Tibial nerve (tissue), 4 donors: ENCODE results near the gene DEPP1. TPM values are rescaled to one million over a fixed set of nuclear protein-coding genes. Genes with fewer than 3 reads are reported as not detected.
A peak's percentile ranks its signal among the peaks of the same experiment; 100 is the strongest.

ENCODE experiments used
- DNase-seq, 2 donors: peaks; one replicate each; pipeline ENCODE4 v3.0.0-alpha.2; 2019; ENCODE audit warnings: low spot score in 2 of 2
- H3K27ac ChIP-seq, 4 donors: fragments of 200-600 bp; sonication (generic) in 3 of 4; one replicate each; pipeline ENCODE4 v1.5.1; 2017 to 2019; ENCODE audit warnings: mild to moderate bottlenecking in 1 of 4
- H3K27me3 ChIP-seq, 2 donors: fragments of 200-600 bp; sonication (generic) in 1 of 2; one replicate each; pipeline versions ENCODE4 v1.5.1 to v1.6.0; 2017 to 2019
- H3K36me3 ChIP-seq, 3 donors: fragments of 200-600 bp; sonication (generic); one replicate each; pipeline ENCODE4 v1.5.1; 2018 to 2019
- H3K4me1 ChIP-seq, 4 donors: fragments of 200-600 bp; sonication (generic) in 3 of 4; one replicate each; pipeline ENCODE4 v1.5.1; 2017 to 2019
- H3K4me3 ChIP-seq, 4 donors: fragments of 200-600 bp; sonication (generic) in 3 of 4; one replicate each; pipeline ENCODE4 v1.5.1; 2017 to 2019; ENCODE audit warnings: mild to moderate bottlenecking in 1 of 4, moderate library complexity in 1 of 4
- H3K9me3 ChIP-seq, 4 donors: fragments of 200-600 bp; sonication (generic) in 3 of 4; one replicate each; pipeline ENCODE4 v1.5.1; 2017 to 2019
- EP300 ChIP-seq, 2 donors: sonication (generic); formaldehyde crosslinking; IDR thresholded peaks; one replicate each; pipeline ENCODE4 v1.6.1; 2017; ENCODE audit warnings: antibody characterized with exemption in 2 of 2, mild to moderate bottlenecking in 1 of 2
- POLR2A ChIP-seq, 2 donors: fragments of 450-650 bp; IDR thresholded peaks; one replicate each; pipeline ENCODE4 v1.6.1; 2017; ENCODE audit warnings: antibody characterized with exemption in 2 of 2, mild to moderate bottlenecking in 2 of 2, moderate library complexity in 2 of 2
- WGBS, 2 donors: methylation state at CpG; one replicate each; pipeline ENCODE4 v1.1.5; 2018; 5-methylcytosine and 5-hydroxymethylcytosine counted together
- total RNA-seq, 4 donors: library from RNA; depleted of rRNA; stranded (reverse); fragments of >200 nt; gene quantifications; one replicate each; pipeline ENCODE4 v1.1.0, GENCODE V29; 2016
- TF ChIP-seq, protein P1 (sequence below), 5 experiments: fragments of 200-600 bp in 3 of 5; fragments of 450-650 bp in 2 of 5; sonication (generic) in 3 of 5; IDR thresholded peaks; one replicate each; pipeline ENCODE4 v1.5.1; 2016 to 2019; ENCODE audit warnings: antibody characterized with exemption in 5 of 5, mild to moderate bottlenecking in 3 of 5, moderate library complexity in 2 of 5

DEPP1 gene
- total RNA-seq, 4 donors from 2014 or later = 530 to 1,439 (median 798) TPM

DNA sequence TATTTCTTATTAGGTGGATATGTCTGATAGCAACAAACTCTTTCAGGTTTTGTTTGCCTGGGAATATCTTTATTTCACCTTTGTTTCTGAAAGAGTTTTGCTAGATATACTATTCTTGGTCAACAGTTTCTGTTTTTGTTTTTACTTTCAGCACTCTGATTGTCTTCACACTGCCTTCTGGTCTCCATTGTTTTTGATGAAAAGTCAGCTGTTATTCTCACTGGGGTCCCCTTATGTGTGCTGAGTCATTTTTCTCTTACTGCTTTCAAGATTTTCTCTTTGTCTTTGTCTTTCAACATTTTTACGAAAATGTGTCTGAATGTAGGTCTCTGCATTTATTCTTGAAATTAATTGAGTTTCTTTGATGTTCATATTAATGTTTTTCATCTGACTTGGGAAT lies 34.3 kb downstream of the DEPP1 start:
- no peak for DNase-seq
- Histone ChIP-seq H3K27ac (no peak overlapping the region), H3K4me3 (no peak overlapping the region), H3K9me3 (peaks cover 0 to 9% (median 0%) of the 10 kb centered on the region in 4 donors), H3K36me3 (no peaks in the 10 kb centered on the region), H3K4me1 (peaks cover 0 to 23% (median 9%) of the 10 kb centered on the region in 4 donors), H3K27me3 (no peaks in the 10 kb centered on the region)
- TF ChIP-seq POLR2A (IDR thresholded peaks at IDR 0.05) (no peak), EP300 (IDR thresholded peaks at IDR 0.05) (no peak)
- TF ChIP-seq, protein P1, sequence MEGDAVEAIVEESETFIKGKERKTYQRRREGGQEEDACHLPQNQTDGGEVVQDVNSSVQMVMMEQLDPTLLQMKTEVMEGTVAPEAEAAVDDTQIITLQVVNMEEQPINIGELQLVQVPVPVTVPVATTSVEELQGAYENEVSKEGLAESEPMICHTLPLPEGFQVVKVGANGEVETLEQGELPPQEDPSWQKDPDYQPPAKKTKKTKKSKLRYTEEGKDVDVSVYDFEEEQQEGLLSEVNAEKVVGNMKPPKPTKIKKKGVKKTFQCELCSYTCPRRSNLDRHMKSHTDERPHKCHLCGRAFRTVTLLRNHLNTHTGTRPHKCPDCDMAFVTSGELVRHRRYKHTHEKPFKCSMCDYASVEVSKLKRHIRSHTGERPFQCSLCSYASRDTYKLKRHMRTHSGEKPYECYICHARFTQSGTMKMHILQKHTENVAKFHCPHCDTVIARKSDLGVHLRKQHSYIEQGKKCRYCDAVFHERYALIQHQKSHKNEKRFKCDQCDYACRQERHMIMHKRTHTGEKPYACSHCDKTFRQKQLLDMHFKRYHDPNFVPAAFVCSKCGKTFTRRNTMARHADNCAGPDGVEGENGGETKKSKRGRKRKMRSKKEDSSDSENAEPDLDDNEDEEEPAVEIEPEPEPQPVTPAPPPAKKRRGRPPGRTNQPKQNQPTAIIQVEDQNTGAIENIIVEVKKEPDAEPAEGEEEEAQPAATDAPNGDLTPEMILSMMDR (IDR thresholded peaks at IDR 0.05) = no peak
- 56 to 93% methylated on average over 1 of the region's 1 CpG for WGBS, 2 donors

DNA sequence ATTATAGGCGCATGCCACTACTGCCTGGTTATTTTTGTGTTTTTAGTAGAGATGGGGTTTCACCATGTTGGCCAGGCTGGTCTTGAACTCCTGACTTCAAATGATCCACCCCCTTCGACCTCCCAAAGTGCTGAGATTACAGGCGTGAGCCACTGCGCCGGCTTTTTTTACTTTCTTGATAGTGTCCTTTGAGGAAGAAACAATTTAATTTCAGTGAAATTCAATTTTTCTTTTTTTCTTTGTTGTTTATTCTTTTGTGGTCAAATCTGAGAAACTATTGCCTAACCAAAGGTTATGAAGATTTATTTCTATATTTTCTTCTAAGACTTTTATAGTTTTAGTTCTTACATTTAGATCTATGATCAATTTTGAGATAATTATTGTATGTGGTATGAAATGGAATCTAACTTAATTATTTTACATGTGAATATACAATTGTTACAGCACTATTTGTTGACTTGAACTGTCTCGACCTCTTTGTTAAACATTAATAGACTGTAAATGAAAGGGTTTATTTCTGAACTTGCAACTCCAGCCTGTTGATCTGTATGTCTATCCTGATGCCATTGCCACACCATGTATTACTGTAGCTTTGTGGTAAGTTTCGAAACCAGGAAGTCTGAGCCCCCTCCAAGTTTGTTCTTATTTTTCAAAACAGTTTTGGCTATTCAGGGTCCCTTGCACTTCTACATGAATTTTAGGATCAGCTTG lies 38.8 kb downstream of the DEPP1 start:
- no peak overlapping the region for H3K4me3 ChIP-seq
- no peaks in the 10 kb centered on the region for H3K27me3 ChIP-seq
- H3K36me3 ChIP-seq = no peaks in the 10 kb centered on the region
- 85 to 94% methylated on average over 7 of the region's 7 CpGs for WGBS, 2 donors
- H3K27ac ChIP-seq = no peak overlapping the region
- DNase-seq = no peak
- H3K4me1 ChIP-seq = peaks cover 0 to 30% (median 26%) of the 10 kb centered on the region in 4 donors
- H3K9me3 ChIP-seq = peaks cover 0 to 9% (median 0%) of the 10 kb centered on the region in 4 donors
- TF ChIP-seq POLR2A (IDR thresholded peaks at IDR 0.05) (no peak), EP300 (IDR thresholded peaks at IDR 0.05) (peak in 1 of 2 donors; percentile 29)
- TF ChIP-seq, protein P1 (IDR thresholded peaks at IDR 0.05) = no peak

DNA sequence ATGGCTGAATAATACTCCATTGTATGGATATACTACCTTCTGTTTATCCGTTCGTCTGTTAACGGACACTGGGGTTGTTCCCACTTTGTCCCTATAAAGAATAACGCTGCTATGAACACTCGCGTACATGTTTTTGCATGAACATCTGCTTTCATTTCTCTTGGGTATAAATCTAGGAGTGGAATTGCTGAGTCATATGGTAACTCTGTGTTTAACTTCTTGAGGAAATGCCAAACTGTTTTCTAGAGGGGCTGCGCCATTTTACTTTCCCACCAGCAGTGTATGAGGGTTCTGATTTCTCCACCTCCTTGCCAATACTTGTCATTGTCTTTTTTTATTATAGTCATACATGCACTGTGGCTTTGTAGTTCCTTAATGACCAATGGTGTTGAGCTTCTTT lies 39.7 kb downstream of the DEPP1 start:
- H3K4me3 ChIP-seq = no peak overlapping the region
- WGBS, 2 donors = 67 to 75% methylated on average over 7 of the region's 7 CpGs
- peaks cover 0 to under 1% (median 0%) of the 10 kb centered on the region in 4 donors for H3K9me3 ChIP-seq
- no peak overlapping the region for H3K27ac ChIP-seq
- TF ChIP-seq, protein P1 (IDR thresholded peaks at IDR 0.05) = no peak
- TF ChIP-seq EP300 (IDR thresholded peaks at IDR 0.05) (no peak), POLR2A (IDR thresholded peaks at IDR 0.05) (no peak)
- H3K36me3 ChIP-seq = no peaks in the 10 kb centered on the region
- no peak for DNase-seq
- H3K4me1 ChIP-seq = peaks cover 0 to 39% (median 35%) of the 10 kb centered on the region in 4 donors
- no peaks in the 10 kb centered on the region for H3K27me3 ChIP-seq

DNA sequence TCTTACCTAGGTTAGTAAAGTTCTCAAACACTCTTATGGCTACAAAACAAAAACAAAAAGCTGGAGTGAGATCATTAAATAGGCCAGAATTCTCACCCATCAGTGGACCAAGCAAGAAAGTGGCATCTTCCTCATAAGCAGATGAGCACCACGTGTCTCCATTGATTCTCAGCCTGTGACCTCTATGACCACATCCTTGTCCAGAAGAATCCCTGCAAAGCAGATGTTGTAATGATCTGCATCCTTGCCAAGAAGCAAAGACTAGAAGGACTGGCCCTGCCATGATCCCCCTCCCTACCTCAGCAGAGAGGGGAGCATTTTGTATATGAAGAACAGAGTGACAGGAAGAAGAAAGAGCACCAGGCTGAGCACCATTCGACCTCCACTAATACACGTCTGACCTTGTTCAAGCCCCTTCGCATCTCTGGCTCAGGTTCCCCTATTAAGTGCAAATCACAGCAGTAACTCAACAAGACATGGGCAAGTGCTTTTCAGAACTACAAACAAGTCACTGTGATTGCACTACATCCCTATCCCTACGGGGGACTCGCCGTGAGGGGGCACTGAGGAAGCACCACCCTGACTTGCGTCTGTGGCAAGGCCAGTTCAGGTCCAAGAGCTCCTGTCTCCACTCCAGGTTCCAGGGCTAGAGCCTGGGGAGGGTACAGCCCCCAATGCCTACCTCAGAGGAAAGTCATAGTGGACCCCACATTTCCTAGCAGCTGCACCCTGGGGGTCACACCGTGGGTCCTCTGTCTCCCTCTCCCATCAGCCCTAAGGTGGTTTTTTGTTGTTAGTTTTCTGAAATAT lies 41.2 kb downstream of the DEPP1 start:
- WGBS, 2 donors = 72 to 82% methylated on average over 9 of the region's 9 CpGs
- DNase-seq = peak in 1 of 2 donors; percentile 69

DNA sequence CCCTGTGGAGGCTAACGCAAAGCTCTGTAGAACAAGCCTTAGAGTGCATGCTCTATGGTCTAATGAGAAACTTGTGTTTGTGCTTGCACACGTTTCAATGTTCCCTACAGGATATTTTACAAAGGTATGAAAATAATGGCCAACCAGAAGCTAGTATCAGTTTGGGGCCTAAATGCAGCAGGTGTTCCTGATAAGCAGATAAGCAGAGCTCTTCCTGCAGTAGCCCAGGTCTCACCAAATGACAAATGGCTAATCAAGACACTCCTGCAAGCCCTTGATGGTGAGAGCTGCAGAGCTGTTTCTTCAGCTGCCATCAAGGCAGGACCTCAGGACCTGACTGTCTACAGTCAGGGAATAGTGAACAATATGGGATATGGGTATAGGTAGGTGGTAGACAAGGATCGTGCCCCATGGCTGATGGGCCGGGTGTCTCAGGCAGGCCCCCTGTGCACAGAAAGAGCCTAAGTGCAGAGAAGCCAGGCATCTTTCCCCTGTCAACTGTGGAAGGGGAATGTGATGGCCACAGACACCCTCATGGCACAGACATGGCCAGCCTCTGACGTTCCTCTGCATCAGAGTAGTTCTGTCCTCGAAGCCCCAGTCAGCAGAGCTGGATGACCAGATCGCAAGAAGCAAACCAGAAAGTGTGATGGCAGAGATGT lies 42.2 kb downstream of the DEPP1 start:
- H3K27me3 ChIP-seq = no peaks in the 10 kb centered on the region

More for the DNA sequence above, 41.2 kb downstream of the DEPP1 start:
- H3K9me3 ChIP-seq = no peaks in the 10 kb centered on the region
- TF ChIP-seq EP300 (IDR thresholded peaks at IDR 0.05) (peak in 1 of 2 donors; percentile 73), POLR2A (IDR thresholded peaks at IDR 0.05) (no peak)
- no peaks in the 10 kb centered on the region for H3K27me3 ChIP-seq
- H3K4me3 ChIP-seq = no peak overlapping the region
- H3K36me3 ChIP-seq = no peaks in the 10 kb centered on the region
- peak overlapping the region in 2 of 4 donors; percentile 38 to 80 for H3K27ac ChIP-seq
- H3K4me1 ChIP-seq = peaks cover 0 to 55% (median 49%) of the 10 kb centered on the region in 4 donors

More for the DNA sequence above, 42.2 kb downstream of the DEPP1 start:
- H3K27ac ChIP-seq = peak overlapping the region; percentile 73 to 88 (median 80)
- peaks cover 0 to 60% (median 49%) of the 10 kb centered on the region in 4 donors for H3K4me1 ChIP-seq
- no peak overlapping the region for H3K4me3 ChIP-seq
- H3K36me3 ChIP-seq = no peaks in the 10 kb centered on the region
- H3K9me3 ChIP-seq = no peaks in the 10 kb centered on the region
- TF ChIP-seq EP300 (IDR thresholded peaks at IDR 0.05) = no peak
- TF ChIP-seq POLR2A (IDR thresholded peaks at IDR 0.05) = no peak
- TF ChIP-seq, protein P1 (IDR thresholded peaks at IDR 0.05) = no peak
- 79 to 85% methylated on average over 7 of the region's 7 CpGs for WGBS, 2 donors
- DNase-seq = no peak
